Stimulated activated CD8-positive, alpha-beta memory T cell treated with anti-CD3 and anti-CD28 coated beads, Interleukin-15, amount 100 ng/mL, for 4 hours (primary cell): ENCODE measurements around the gene GRHL3.

Experiments
- DNase-seq, 2 donors: peaks; one replicate each; pipeline ENCODE4 v3.0.0-alpha.2; 2020; ENCODE audit warnings: low read depth in 2 of 2

GRHL3 gene

DNA sequence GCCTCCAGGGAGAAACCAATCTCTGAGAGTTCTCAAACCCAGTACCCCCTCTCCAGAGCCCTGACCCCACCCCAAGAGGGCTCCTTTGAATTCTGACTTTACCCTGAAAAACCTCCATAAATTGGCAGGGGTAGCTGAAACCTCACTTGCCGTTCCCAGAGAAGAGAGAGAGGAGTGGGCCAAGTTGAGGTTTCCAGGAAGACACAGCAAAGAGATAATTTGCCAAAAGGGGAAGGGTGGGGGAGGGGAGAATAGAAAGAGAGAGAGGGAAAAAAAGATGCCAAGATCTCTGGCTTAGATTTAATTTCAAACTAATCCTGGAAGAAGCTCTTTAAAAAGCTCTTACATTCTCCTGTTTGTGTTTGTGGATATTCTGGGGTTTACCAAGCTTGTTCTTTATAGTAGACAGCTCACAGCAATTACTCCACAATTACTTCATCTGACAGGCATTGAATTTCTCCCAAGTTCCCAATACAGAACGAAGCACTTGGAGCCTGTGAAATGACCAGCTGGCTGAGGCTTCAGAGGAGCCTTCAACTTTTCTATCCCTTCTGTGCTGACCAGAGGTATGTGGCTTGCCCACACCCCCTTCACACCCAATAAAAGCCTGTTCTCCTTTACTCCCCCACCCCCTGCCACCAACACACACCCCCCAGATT, 1.1 kb upstream of the GRHL3 start:
- no peak for DNase-seq

DNA sequence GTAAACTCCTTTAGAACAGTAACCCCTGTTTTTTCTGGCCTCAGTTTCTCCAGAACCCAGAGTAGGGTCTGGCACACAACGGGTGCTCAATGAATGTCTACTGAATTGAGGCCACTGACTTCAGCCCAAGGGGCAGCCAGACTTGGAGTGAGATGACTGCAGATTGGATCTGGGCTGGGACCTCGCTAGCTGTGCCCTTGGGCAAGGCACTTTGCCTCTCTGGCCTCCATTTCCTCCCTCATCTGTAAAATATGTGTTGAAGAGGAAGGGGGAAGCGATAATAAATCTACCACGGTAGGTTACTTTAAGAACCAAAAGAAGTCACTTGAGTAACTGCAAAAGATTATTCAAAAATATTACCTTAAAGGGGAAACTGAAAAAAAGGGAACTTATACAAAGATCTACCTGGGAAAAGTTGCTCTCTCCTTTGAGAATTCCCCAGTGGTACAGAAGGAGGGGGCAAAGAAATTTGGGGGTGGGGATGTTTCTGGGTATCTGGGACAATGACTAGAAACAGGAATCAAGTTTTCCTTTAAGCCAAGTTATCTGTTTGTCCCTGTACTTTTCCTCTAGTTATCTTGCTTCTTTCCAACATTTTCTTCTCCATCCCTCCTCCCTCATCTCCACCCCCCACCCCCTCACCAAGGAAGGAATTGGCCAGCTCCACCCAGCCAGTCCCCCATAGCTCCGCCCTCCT, 394 bp upstream of the GRHL3 start:
- no peak for DNase-seq

DNA sequence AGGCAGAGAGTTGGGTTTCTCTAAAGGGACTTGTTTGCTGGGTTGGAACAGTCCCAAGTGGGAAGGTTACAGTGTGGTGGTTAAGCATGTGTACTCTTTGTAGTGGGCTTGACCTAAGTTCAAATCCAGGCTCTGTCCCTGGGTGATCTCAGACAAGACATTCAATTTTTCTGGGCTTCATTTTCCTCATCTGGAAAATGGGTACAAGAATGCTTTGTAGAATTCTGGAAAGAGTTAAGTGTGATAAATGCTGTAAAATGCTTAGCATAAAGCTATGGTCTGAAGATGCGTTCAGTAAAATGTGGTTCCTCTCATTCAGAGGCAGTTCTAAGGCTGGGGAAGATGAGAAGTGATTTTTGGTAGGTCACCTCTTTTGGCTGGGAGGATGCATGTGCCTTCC, 805 bp downstream of the GRHL3 start:
- DNase-seq: no peak

DNA sequence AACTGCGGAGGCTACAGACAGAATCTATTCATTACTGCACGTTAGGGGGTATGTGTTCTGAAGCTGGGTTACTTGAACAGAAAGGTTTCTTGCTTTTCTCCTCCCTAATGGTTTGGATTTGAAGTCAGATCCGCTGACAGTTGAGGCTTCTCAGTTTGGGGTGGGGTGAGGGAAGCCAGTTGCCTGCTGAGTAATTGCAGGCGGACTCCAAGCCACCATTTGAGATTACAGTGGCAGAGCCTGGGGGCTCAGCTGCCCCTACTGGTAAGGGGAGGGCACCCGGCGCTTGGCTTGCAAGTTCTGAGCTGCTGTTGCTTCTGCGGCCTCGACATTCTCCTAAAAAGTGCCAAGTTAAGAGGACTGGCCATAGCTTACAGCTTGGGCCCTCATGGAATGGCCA, 2.0 kb downstream of the GRHL3 start:
- DNase-seq: no peak

DNA sequence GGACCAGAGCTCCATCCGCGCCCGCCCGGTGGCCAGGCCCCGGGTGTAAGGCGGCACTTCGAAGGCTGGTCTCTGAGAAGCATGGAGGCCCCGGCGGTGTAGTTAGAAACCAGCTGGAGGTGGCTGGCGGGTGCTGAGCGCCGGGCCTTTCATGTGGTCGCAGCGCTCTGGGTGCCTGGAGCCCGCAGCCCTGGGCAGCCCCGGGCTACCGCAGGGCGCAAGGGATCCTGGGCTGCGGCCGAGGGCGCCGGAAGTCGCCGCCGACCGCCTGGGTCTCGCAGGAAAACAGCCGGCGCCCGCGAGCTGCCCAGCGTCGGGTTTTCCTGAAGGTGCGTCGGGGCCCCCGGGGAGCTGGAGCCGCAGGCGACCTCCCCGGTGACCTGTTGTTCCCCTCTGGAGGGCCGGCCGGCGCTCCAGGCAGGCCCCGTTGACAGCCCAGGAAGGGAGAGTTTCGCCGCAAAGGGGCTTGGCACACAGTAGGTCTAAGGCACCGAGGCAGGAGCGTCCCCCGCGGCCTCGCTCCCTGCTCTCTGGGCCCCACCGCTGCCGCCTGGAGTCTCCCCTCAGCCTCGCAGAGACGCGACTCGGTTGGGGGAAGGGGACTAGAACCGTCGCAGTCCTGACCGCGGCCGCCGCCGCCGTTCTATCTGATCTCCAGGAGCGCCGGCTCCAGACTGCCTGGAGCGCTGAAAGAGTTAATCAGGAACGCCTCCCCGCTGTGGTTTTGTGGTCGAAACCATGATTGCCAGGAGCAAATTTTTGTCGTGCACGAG, 2.7 kb downstream of the GRHL3 start:
- peak; percentile 30 to 31 for DNase-seq

DNA sequence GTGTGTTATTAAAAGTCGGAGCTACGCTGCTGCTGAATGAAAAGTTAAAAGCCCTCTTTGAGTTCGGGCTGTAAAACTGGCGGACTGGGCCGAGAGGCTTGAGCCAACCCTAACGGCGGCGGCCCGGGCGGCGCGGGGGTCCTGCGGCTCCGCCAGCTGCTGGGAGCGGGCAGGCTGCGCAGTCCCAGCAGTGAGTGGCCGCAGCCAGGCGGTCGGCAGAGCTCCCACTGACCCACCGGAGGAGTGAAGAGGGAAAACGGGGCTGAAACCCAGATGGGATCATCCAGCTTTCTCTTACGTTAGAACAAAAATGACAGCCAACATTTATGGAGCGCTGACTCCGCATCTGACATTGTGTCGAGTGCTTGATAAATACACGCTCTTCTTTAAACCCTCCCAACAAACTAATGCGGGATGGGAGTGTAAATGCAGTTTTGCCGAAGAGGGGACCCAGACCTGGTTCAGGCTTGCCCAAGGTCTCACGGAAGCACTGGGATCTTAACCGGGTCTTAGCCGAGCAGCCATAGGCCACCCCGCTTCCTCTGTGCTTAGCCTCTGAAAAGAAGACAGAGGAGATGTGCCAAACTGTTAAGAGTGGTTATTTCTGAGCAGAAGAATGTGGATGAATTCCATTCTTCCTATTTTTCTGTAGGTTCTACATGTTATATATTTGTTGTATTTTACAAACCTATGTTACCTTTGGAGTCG, 3.5 kb downstream of the GRHL3 start:
- DNase-seq: no peak

DNA sequence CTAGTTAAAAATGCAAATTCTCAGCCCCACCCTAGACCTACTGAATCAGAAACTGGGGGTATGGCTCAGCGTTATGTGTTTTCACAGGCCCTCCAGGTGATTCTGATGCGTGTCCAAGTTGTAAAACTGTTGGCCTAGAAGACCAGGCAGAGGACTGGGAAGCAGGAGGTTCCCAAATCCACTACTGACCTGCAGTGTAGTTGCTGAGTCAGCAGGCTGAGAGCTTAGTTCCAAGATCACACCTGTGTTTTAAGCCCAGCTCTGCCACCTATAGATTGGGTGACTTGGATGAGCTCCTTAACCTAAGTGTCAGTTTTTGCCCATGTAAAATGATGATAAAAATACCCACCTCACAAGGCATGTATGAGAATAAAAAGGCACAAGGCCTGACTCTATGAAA, 4.1 kb downstream of the GRHL3 start:
- DNase-seq: no peak

DNA sequence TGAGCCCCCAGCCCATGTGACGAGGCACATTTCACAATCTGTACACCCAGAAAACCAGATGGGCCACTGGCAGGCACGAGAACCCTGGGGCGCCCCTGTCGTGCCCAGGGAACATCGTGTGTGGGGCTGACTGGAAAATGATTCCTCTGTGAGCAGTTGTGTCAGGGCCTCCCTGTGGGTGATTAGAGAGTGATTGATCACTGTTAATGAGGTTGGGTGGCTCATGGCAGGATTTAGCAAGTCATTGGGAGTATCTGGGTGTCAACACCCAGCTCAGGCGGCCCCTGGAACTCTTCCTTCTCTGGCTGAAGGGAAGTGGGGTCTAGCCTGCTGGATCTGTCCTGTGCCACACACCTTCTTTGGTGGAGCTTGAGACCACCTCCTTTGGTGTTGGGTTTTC, 5.7 kb downstream of the GRHL3 start:
- DNase-seq: no peak

DNA sequence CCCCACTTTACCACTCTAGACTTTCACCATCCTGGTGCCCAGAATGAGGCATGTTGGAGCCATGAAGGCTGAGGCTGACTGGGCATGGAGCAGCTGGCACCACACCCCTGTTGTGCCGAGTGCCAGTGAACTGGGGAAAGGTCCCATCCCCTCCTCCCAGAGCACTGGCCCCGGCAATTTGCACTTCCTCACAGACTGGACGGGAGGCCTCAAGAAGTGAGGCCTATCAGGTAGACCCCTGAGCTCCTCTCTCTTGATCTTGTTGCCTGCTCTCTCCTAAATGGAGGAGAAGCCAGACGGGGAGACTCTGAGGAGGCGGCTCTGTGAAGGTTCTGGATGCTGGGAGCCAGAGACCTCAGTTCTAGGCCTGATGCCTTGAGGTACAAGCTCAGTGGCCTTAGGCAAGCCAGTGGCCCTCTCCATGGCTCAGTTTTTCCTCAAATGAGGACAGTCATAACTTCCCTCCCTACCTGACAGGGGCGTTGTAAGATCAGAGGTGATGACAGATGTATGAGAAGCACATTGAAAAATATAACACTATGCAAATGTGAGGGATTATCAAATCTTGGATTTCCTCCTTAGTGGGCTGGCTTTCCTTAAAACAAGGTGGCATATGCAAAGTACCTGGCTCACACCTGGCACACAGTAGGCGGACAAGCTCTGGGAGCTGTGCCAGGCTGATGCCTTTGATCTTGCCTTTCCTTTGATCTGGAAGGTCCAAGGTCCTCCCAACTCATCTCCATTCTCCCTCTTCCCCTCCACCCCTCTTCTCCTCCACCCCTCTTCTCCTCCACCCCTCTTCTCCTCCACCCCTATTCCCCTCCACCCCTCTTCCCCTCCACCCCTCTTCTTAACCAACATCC, 6.7 kb downstream of the GRHL3 start:
- DNase-seq: no peak

DNA sequence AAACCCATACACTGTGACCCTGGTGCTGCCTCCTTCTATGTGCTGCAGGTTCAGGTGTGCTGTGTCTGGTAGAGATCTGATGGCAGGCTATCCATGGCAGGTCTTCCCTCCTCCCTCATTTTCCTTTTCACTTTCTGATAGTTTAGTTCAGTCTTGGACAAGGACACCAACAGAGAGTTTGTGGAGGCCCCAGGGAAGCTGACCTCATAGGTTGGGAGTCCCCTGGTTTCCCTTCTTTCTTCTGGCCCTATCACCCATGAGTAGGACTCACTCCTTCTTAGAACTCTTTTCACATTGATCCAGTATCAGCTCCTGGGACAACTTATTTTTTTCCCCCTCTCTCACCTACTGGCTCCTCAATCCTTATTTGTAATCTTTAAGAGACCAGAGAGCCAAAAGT, 8.3 kb downstream of the GRHL3 start:
- DNase-seq: no peak

DNA sequence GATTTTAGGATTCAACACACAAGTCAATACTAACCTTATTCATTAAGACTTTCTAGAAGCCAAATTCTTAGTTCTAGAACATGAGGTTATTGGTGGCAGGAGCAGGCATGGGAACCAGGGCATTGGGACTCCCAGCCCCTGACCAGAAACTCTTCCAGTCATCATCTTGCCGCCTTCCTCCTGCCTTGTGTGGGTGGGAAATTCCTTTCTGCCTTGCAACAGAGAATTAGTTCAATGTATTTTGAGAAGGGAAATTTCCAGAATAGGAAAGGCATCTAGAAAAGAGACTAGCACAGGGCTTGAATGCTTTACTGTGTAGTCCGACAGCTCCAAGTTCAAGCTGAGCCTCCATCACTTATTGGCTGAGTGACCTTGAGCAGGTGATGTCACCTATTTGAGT, 8.7 kb downstream of the GRHL3 start:
- no peak for DNase-seq

DNA sequence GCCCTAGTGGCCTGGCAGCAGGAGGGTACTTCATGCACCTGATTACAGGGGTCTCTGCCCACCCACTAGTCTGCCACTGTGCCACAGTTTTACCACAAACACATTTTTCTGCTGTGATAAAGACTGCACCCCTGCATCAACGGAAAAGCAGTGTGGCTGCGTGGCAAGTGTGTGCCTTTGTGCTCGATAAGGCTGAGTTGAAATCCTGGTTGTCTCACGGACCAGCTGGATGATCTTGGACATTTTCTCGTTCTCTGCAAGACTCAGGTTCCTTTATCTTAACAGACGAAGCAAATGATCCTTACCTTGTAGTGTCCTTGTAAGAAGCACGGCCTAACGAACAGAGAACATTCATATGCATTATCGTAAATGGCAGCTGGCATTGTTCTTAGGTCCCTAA, 10.2 kb downstream of the GRHL3 start:
- DNase-seq: no peak

DNA sequence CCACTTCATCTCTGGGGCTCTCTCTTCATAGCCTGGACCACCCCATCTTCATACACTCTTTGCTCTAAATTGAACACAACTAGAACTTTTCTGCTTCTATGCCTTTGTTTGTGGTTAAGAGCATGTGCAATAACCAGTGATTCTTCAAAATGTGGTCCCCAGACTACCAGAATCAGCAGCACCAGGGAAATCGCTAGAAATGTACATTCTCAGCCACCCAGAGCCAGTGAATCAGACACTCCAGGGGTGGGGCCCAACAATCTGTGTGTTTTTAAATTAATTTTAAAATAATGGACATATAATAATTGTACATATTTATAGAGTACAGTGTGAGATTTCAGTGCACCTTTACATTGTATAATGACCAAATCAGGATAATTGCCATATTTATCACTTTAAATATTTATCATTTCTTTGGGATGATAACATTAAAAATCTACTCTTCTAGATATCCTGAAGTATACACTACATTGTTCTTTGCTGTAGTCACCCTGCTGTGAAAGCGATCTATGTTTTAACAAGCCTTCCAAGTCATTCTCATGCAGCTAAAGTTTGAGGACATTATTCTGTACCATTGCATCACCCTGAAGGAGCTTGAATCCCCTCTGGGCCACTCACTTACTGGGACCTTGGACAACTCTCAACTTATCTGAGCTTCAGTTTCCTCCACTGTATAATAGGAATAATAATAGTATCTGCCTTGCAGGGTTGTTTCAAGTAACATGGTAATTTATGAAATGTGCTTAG, 10.8 kb downstream of the GRHL3 start:
- DNase-seq: no peak

DNA sequence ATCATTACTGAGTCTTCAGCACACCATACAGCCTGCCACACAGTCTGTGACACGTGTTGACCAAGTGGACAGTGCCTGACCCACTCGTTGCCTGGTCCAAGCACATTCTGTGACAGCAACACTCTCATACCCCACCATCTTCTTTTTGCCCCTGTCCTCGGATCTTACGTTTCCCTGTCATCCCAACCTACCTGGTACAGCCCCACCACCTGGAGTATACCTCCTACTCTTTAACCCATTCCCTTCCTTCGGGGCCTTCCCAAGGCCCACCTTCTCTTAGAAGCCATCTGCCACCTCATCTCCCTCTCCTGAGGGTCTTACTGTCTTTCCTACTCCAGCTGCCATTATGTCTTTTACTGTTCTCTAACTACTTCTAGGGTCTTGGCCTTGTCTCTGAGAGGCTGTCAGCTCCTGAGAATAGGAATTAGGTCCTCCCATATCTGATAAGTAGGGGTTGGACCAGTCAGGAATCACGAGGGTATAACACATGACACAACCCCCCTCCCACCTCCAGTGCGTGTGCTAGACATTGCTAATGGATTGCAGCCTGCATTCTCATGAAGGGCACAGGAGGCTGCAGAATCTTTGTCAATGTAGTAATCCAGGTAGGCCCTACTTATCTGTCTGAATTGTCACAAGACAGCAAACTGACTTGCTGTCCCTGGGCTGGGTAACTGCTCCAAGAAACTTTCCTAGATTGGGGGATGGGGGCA, 13.0 kb downstream of the GRHL3 start:
- no peak for DNase-seq

DNA sequence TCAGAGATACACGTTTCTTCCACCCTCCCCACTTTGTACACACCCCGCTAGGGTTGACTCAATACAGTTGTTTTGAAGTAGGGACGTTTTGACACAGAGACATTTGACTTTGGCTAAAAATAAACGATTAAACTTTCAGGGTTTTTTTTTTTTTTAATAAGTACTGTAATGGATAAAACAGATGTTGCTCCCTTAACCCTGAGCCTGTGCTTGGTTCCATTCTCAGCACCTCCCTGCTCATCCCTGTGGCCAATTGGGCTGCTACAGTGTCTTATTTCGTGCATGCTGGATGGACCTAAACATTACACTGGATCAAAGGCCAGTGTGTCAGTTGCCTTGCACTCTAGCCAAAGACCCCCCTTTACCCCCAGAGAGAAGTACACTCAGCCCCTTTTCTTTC, 16.9 kb downstream of the GRHL3 start:
- DNase-seq: no peak

DNA sequence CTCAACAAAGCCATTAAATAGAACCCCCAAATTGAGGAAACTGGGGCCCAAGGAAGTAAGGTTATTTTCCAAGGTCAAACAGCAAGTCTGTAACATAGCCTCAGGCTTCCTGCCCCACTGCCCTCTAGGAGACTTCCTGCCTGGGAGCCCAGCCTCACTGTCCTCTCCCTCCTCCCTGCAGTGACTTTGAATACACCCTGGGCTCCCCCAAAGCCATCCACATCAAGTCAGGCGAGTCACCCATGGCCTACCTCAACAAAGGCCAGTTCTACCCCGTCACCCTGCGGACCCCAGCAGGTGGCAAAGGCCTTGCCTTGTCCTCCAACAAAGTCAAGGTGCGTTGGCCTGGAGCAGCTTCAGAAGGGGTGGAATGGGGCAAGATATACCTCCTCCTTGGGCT, 18.3 kb downstream of the GRHL3 start:
- no peak for DNase-seq

DNA sequence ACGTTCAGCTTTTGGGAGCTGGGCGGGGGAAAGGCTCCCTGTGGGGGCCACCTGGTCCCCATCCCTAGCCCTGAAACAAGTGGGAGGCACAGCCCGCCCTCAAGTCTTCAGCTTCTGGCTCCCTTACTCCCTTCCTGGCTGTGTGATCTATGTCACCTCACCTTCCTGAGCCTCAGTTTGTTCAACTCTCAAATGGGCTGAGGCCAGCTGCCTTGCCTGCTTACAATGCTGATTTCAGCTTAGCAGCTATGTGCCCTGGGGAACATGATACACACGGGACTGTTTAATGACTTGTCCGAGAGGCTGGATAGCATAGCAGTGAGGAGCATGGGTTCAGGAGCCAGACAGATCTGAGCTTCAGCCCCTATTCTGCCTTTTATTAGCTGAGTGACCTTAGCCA, 19.3 kb downstream of the GRHL3 start:
- no peak for DNase-seq

DNA sequence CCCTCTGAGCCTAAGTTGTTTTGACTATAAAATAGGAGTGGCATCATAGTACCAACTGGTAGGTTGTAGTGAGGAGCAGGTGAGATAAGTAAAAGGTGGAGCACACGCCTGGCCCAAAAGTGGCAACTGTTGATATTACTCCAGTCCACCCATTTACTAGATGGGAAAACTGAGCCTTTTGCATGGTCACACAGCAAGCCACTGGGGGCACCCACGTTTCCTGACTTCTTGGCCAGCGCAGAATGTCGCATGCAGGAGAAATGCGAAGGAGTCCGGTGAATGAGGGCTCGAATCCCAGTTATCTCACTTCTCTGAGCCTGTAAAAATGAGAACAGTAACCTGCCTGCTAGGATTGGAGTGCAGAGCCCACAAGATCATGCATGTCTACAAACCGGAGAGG, 20.8 kb downstream of the GRHL3 start:
- no peak for DNase-seq

DNA sequence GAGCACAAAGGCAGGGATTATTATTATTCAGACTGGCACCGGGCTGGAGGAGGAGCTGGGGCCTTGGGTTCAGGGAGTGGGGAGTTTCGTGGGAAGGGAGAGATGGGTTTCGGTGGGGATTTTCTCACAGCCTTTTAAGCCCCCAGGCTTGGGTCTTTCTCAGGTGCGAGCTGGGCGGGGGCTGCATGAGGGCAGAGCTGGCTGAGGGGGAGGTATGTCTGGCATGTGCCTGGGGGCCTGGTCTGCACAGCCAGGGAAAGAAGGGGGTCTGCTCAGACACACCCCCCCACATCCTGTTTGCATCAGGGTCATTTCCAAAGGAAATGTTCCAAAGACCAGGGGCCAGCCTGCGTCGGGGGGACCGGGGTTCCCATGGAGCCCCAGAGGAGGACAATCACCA, 21.6 kb downstream of the GRHL3 start:
- no peak for DNase-seq

DNA sequence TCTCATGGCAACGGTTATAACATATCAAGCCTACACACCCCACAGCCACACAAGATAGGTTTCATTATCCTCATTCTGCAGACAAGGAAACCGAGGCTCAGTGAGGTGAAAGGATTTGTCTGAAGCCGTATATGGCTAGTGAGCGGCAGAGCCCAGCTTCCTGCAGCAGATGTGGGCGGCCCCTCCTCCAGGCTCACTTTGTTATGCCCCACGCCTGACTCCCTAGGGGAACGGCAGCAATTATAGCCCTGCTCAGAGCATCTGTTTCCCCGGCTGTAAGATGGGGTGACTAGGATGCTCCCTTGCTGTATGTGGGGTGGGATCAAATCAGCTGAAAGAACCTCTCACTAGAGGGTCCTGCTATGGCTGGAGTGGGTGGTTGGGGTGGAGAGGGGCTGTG, 22.1 kb downstream of the GRHL3 start:
- no peak for DNase-seq
